HG03108 (cell line): ENCODE measurements around the gene C3.
"Not testable (repeated sequence)": the region's sequence is repeated elsewhere in the genome, so short reads cannot be mapped to it uniquely, and the experiment has no call there.

Experiments used
- ATAC-seq: cut with Tn5 transposase; IDR thresholded peaks from one replicate; pipeline ENCODE4 v1.9.1; 2021; ENCODE audit warnings: moderate library complexity; ENCODE audit not compliant: unreplicated experiment

Gene C3

DNA sequence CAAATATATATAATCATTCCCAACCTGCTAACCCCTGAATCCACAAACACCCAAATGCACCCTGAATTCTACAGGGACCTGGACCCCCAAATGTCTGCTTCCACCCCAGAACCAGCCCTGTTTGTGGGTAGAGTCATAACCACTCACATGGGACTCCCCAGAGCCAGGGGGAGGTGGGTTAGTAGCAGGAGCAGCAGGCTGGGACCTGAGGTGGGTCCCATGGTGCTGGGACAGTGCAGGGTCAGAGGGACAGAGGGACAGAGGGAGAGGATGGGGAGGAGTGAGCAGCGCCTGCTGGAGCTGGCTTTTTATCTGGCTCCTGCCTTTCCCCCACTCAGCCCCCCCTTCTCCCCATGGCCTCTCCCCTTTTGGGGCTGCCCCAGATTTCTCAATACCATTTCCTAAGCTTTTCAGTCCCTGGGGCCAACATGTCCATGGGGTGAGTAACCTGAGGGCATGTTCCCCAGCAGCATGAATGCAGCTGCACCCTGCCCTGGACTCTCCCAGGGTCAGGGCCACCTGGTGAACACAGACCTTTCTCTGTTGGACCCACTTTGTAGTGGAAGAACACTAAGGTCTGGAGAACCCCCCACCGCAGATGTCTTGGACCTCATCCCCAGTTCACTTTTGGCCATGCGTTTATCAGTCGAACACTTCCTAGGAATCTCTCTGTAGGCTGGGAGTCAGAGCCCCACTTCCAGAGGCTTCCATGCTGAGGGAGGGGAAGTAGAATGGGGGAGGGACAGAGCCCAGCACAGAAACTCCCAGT, at the start of gene C3:
Gene C3, minus strand, starts transcription at position 282 of the 769 bp plus-strand sequence. Its CDS starts 61 bp downstream, at position 221.
- no peak for ATAC-seq

DNA sequence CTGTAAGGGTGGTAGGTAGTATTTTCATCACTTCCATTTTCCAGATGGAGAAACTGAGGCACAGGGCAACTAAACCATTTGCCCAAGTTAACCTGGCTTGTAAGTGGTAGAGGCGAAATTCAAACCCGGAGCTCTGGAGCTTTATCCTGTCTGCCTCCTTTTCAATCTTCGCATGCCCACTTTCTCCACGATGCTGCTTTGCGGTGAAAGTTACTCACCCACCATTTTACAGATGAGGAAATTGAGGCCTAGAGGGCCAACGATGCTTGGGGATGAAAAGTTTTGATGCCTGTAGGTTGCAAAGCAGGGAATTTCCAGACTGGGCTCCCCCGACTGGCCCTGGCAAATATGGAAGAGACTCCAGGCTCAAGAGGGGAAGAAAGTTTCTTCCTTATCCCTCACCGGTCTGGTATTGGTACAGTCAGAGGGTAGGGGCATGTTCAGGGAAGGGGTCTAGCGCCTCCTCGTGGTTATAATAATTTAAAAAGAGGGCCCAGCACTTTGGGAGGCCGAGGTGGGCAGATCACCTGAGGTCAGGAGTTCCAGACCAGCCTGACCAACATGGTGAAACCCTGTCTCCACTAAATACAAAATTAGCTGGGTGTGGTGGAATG, 48.7 kb upstream of the C3 start:
- no peak for ATAC-seq

DNA sequence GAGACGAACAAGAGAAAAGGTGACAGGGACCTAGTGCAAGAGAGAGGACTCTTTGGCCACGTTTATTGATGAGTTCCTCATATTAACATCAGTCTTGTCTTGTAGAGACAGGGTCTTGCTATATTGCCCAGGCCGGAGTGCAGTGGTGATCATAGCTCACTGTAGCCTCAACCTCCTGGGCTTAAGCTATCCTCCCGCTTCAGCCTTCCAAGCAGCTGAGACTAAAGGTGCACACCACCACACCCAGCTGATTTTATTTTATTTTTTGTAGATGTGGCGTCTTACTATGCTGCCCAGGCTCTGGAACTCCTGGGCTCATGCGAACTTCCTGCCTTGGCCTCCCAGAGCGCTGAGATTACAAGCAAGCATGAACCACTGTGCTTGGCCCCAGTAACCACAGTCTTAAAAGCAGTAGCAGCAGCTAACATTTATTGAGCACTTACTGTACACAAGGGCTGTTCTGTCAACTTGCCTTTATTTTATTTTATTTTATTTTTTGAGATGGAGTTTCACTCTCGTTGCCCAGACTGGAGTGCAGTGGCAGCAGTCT, 47.9 kb upstream of the C3 start:
- no peak for ATAC-seq

DNA sequence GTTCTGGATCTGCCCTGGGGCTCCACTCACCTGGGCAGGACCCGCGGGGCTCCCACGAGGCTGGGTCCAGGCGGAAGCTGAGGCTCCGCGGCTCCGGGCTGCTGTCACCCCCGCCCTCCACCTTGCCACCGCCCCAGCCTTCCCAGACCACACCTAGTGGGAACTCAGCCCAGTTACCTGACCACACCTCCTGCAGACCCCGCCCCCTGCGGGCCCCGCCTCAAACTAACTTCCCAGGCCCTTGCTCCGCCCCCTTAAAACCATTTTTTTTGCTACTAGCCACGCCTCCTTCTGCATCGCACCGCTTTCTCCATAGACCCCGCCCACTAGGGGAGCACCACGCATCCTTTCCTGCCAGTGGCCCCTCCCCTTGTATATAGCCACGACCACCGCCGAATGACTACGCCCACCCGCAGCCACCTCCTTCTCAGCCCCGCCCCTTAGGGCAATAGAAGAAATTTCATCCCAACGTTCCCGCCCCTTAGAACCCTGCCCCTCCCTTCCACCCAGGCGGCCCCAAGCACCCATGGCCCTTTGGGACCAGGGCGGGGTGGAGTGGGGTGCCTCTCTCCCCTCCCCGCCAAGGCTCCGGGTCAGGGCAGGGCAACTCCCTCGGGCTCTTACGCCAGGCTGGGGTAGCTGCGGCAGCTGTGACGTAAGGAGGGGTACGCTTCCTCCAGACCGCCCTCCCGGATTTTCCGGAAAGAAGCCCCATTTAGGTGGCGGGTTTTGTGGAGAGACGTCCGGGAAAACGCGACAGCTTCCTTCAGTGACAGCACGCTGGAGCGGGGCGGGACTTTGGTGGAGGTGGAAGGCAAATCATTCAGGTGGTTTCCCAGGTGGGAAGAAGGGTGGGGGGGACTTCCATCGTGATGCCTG, 47.1 kb upstream of the C3 start, which contains the start of gene SH2D3A:
Gene SH2D3A, minus strand, starts transcription at position 79 of the 879 bp plus-strand sequence. CDS start 3,687 bp downstream, outside the sequence.
- ATAC-seq, result peak; percentile 59

DNA sequence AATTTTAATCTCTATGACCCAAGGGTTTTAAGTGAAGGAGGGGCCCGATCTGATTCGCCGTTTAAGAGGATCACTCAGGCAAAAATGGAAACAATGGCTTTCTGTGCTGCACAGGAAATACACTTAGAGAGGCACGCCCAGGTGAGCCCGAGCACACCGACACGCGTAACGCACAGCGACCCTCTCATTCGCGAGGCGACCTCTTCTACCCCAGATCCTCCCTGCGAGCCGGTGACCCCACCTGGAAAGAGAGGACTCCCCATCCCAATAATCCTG, 46.6 kb upstream of the C3 start:
- ATAC-seq, result no peak

DNA sequence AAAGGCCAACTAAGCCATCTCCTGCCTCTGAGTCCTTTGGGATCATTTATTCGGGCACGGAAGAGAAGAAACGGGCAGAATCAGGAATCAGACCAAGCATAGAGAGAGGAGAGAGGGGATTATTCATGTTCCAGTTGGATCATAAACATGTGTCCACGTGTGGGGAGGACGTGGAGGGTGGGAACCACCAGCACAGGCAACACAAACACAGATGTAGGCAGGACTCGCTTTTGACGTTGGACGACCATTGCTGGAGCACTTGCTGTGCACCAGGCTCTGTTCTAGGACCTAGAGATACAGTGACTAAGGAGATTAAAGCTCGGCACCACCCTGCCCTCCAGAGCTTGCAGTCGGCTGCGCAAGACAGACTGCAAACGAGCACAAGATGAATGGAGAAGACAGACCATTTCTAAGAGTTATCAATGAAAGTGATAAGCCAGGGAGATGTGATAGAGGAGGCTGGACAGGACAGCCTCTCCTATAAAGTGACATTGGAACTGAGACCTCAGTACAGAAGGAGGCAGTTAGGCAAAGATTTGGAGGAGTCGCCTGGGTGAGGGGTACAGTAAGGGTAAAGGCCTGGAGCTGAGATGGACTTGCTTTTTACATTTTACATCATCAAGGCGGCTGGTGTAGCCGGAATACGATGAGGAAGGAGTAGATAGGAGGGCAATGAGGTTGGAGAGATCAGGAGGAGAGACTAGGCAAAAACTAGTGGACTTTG, 46.1 kb upstream of the C3 start:
- ATAC-seq, result no peak

DNA sequence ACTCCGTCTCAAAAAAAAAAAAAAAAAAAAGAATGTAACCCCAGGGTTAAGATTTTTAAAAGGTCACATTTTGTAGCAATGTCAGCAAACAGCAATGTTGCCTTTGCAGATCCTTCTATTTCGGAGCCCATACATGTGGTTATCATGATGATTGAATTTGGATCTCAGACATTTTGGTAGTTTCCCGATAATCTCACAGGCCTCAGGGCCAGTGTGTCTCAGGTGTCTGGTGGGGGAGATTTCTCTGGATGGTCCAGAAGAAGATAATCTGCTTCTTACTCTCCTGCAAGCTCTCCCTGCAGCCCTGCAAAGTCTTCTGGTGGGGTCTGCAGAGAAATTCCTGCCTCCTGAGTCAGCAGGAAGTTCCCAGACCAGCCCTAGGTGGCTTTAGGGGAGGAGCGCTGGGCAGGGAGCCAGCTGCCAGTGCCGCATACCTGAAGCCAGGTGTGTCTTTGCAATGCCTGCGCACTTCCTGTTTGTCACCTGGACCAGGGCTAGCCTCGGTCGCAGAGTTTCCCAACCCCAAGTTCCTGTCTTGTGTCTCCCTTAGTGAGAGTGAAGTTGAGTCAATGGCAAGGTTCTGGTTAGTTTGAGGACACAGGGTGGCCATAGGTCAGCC, 45.4 kb upstream of the C3 start:
- no peak for ATAC-seq

DNA sequence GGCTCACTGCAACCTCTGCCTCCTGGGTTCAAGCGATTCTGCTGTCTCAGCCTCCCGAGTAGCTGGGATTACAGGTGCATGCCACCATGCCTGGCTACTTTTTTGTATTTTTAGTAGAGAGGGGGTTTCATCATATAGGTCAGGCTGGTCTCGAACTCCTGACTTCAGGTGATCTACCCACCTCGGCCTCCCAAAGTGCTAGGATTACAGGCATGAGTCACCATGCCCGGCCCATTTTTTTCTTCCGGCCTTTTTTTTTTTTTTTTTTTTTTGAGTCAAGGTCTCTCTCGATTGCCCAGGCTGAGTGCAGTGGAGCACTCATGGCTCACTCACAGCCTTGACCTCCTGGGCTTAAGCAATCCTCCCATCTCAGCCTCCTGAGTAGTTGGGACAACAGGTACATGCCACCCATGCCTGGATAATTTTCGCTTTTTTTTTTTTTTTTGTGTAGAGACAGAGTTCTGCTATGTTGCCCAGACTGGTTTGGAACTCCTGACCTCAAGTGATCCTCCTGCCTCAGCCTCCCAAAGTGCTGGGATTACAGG, 41.9 kb upstream of the C3 start:
- not testable (repeated sequence) for ATAC-seq

DNA sequence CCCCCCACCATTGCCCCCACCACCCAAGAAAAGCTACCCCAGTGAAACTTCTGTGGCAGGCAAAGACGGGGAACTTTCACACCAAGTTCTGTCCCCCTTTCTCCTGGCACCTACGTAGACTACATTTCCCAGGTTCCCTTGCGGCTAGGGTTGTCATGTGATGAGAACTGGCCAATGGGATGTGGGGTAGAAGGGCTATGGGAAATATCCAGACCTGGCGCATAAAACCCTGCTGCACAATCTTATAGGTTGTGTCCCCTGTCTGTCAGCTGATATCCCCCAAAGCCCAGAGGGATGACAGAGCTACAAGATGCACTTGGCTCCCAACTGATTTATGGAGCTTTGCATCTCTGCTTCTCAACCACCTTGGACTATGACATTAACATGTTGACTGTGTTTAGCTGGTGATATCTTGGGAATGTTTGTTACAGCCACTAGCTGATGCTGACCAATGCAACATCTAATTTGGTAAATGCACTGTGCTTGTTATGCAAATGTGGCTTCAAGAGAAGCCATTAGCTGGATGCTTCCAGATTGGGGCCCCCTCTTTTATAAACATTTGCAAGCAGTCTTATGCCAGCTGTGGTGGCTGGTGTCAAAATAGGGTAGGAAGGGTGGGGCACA, 40.7 kb upstream of the C3 start:
- ATAC-seq, result no peak

DNA sequence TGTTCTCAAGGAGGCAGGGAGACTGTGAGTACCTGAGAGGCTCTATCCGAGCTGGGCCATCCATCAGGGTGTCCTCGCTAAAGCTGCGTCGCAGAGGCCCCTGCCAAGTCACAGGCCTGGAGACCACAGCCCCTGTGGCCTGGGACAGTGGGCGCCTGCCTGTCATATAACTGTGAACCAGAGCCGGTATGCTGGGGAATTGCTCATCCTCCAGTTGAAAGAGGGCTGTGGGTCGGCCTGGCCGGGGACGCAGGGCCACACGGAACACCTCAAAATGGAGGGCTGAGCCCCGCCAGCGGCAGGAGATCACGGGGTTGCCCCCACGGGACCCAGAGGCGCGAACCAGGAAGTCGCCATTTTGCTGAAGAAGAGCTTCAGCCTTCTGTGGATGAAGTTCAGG, 40.2 kb upstream of the C3 start:
- ATAC-seq, result no peak

DNA sequence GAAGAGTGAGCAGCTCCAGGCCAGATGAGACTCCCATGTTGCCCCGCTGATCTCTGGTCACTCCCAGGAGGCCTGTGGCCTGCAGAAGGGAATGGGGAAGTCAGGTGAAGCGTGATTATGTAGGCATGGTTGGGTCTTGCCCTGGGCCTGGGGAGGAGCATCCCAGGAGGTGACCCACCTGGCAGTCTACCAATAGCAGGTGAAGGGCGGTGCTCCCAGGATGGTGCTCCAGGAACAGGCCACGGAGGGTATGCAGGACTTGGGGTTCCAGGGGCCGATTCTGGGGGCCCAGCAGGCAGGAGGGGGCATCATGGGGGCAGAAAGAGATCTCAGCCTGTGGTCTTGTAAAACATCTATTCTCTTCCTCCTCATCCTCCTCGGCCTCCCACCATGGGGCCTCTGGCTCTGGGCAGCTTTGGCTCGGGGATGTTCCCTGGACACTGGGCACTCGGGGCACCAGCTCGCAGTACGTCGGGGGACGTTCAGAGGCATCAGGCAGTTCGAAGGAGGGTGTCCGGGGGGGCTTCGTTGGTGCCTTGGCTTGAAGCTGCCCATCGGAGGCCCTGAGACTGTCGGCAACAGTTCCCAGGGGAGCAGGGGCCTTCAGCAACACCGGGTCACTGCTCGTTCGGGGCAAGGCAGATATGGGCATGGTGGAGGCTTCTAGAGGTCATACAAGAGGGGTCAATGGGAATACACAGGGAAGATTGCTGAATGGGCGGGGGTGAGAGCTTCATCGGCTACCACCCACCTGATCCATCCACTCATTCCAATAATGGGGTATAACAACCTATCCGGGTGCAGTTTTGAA, 34.4 kb upstream of the C3 start:
- ATAC-seq, result no peak

DNA sequence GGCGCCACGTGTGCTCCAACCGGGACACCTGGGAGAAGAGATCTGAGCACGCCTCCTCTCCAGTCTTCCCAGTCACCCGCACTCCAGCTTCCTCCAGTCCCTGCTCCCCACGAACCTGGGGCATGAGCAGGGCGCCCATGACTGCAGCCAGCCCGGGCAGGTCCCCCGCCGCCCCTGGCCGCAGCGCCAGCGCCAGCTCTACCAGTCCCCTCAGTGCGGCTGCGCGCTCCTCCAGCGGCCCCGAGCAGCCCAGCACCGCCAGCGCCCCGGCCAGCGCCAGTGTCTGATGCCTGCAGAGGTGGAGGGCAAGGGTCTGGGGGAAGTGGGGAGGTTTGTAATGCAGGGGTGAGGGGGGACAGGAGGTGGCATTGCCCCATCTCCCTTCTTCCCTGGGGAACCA, 33.7 kb upstream of the C3 start:
- ATAC-seq, result no peak

DNA sequence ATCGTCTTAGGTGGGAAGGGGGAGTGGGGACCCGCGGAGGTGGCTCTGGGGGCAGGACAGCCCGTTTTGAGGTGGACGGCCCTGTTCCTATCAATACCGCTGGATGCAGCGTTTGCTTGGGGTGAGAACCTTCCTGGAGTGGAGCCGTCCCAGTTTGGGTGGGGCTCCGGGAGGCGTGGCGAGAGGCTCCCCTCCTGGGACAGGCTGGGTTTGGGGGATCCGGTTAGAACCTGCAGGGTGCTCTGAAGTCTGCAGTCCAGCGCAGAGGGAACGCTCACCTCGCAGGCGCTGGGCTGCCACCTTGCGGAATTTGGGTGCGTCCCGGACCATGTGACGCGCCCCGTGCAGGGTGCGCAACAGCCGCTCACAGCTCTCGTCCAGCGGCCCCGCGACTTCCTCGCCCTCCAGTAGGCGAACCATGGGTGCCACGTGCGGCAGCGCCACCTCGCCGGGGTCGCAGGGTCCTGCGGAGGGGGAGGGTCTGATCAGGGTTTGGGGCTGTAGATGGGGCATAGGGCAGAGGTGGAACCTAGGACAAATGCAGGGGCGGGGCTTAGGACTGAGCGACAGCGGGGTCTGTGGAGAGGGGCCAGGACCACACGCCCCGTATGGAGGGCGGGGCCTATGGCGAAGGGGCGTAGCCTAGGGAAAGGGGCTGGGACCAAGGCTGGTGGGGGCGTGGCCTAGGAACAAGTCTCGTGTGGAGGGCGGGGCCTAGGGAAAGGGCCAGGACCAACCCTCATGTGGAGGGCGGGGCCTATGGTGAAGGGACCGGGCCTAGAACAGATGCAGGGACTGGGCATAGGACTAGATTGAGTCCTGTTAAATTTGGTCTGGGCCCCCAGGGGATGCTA, 33.0 kb upstream of the C3 start:
- ATAC-seq, result peak; percentile 71

DNA sequence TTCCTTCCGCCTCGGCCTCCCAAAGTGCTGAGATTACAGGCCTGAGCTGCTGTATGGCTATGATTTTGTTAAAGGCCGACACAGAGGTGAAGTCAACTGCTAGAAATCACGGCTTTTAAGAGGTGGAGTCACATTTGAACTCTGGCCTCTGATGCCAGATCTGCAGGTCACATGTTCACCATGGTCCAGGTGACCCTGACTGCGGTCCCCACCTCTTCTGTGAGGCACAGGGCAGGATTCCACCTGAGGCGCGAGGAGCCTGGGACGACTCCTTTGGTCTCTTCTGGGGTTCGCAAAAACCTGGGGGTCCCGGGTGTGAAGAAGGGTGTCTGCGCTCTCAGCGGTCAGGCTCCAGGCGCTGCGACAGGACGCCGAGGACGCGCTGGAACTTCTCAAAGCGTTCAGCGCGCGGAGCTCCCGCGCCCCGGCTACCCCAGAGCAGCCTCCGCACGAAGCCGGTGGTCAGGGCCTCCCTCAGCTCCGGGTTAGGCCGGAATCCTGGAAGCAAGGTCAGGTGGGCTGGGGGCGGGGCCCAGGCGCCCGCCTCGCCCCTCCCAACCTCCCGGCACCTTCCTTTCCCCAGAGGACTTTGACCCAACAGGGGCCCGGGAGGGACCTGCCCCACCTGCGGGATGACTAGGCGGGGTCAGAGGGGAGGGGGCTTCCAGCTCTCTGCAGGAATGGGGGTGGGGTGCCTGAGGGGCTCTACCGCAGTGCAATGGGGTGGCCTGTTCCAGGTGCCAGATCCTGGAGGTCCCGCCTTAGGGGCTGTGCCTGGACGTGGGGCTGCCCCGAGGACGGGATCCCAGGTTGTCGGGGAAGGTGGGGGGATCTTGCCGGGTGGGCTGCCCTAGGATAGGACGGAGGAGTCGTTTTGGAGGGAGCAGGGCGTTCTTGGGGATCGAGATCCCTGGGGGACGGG, 32.1 kb upstream of the C3 start:
- no peak for ATAC-seq

DNA sequence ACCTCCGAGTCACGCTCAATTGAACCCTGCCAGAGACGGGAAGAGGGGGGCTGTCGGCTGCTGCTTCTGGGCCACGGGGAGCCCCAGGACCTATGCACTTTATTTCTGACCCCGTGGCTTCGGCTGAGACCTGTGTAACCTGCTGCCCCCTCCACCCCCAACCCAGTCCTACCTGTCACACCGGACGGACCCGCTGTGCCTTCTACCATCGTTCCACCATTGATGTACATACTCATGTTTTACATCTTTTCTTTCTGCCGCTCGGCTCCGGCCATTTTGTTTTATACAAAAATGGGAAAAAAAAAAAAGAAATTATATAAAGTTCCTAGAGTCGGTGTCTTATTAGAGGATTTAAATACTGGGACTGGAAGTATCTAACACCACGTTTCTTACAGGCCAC, 30.7 kb upstream of the C3 start:
- no peak for ATAC-seq

DNA sequence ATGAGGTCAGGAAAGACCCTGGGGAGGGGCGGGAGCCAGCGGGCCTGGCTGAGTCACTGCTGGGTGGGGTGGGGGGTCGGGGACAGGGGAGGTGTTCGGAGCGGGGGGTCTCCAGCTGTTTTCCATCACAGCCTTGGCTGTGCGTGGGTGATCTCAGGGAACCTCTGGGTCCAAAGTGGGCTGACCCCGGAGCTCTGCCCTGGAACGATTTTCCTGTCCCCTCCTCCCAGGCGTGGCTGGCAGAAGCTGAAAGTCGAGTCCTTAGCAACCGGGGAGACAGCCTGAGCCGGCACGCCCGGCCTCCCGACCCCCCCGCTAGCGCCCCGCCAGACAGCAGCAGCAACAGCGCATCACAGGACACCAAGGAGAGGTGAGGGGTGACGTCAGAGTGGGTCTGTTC, 29.6 kb upstream of the C3 start:
- ATAC-seq, result no peak

DNA sequence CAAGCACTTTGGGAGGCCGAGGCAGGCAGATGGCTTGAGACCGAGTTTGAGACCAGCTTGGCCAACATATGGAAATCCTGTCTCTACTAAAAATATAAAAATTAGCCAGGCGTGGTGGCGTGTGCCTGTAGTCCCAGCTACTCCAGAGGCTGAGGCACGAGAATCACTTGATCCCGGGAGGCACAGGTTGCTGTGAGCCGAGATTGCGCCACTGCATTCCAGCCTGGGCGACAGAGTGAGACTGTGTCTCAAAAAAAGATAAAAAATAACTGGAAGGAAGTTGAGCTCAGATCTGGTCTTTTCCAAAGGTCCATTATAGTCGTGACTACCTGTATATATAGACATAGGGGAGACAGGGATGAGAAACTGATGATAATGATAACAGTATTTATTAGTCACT, 28.1 kb upstream of the C3 start:
- ATAC-seq, result not testable (repeated sequence)
